GM12873 (cell line): ENCODE data around the gene NCLN.

Source experiments
- CTCF ChIP-seq: IDR thresholded peaks from 2 replicates; pipeline ENCODE4 v1.5.1; 2012; ENCODE audit warnings: low read depth, mild to moderate bottlenecking, moderate library complexity, low read length, control low read depth; ENCODE audit not compliant: insufficient read depth; ENCODE audit errors: missing control alignments

Gene NCLN

GRCh38 chr19:3183721-3184641 lies 1.7 kb upstream of the NCLN start:
- no peak for TF ChIP-seq CTCF

- TF ChIP-seq CTCF = no peak
These were observed 776 bp upstream of the NCLN start for GRCh38 chr19:3184847-3185460.

GRCh38 chr19:3186160-3186688 lies 494 bp downstream of the NCLN start:
- no peak for TF ChIP-seq CTCF

GRCh38 chr19:3186891-3187661 lies 1.3 kb downstream of the NCLN start:
- TF ChIP-seq CTCF = no peak

DNA sequence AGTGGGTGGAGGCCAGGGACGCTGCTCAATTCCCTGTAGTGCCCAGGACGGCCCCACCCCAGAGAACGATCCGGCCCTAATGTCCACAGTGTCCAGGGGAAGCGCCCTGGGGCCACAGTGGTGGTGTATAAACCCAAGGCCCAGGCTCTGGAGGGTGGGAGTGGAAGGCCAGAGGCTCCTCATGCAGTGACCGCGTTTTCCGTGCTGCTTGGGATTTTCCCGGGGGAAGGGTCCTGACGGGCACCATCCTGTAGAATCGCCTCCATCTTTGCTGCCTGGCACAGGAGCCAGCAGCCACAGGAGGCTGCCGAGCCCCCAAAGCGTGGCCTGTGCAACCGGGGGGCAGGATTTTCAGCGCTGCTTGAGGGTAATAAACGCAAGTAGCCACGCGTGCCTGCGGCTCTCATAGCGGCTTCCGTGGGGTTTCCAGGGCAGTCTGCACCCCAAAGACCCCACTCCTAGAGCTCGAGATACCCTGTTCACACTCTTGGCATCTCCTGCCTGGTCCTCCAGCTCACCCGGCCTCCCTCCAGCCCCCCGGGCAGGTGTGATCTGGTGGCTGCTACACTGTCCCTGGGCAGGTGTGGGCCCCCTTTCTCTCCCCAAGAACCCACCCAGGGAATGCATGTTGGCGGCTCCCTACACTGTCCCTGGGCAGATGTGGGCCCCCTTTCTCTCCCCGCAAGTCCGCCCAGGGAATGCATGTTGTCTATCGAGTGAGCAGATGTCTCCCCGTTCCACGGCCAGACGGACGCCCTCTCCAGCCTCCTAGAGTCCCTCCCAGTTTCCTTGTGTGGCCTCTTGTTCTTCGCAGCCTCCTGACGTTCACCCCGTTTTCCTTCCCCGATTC lies 2.2 kb downstream of the NCLN start:
- TF ChIP-seq CTCF = no peak

- TF ChIP-seq CTCF = no peak
These were observed 3.2 kb downstream of the NCLN start for GRCh38 chr19:3188627-3189596.
